ENCODE measurements around the gene TRIM28. TPM values are rescaled to one million over a fixed set of nuclear protein-coding genes. Genes with fewer than 3 reads are reported as not detected.

TRIM28 gene
- total RNA-seq, 4 donors from 2014 or later = 195 to 237 (median 218) TPM

GRCh38 chr19:58569943-58570670 lies 26.2 kb downstream of the TRIM28 start:
- TF ChIP-seq CTCF (IDR thresholded peaks at IDR 0.05) (no peak), POLR2A (IDR thresholded peaks at IDR 0.05) (no peak)
- peaks cover 15 to 17% of the 10 kb centered on the region in 2 donors for H3K4me1 ChIP-seq
- peak in 1 of 2 donors; percentile 1 for DNase-seq
- H3K4me3 ChIP-seq (replicated peaks in 1 of 3) = no peak overlapping the region
- intact Hi-C loops (cut with DNase I) = no loop called here
- no peaks in the 10 kb centered on the region for H3K27me3 ChIP-seq
- no peak overlapping the region for H3K27ac ChIP-seq
- WGBS, 2 donors = 95 to 96% methylated on average over 6 to 7 of the region's 8 CpGs
- no peaks in the 10 kb centered on the region for H3K9me3 ChIP-seq
- H3K36me3 ChIP-seq = peaks cover 13 to 17% of the 10 kb centered on the region in 2 donors

GRCh38 chr19:58570770-58571574 lies 27.1 kb downstream of the TRIM28 start:
- WGBS, 2 donors = 89 to 93% methylated on average over 3 to 16 of the region's 25 CpGs
- intact Hi-C loops (cut with DNase I) = no loop called here
- Histone ChIP-seq H3K9me3 (no peaks in the 10 kb centered on the region), H3K27ac (no peak overlapping the region), H3K27me3 (no peaks in the 10 kb centered on the region), H3K4me3 (replicated peaks in 1 of 3) (no peak overlapping the region), H3K4me1 (peaks cover 17% of the 10 kb centered on the region in 2 donors), H3K36me3 (peaks cover 13 to 17% of the 10 kb centered on the region in 2 donors)
- no peak for TF ChIP-seq CTCF (IDR thresholded peaks at IDR 0.05)
- TF ChIP-seq POLR2A (IDR thresholded peaks at IDR 0.05) = no peak
- DNase-seq = peak in 1 of 2 donors; percentile 3

GRCh38 chr19:58571575-58571947 lies 27.7 kb downstream of the TRIM28 start:
- peak in 1 of 2 donors; percentile 2 for DNase-seq
- Histone ChIP-seq H3K27ac (no peak overlapping the region), H3K36me3 (peaks cover 13 to 17% of the 10 kb centered on the region in 2 donors), H3K4me3 (replicated peaks in 1 of 3) (no peak overlapping the region), H3K9me3 (no peaks in the 10 kb centered on the region), H3K27me3 (no peaks in the 10 kb centered on the region), H3K4me1 (peaks cover 17 to 19% of the 10 kb centered on the region in 2 donors)
- WGBS, 2 donors = 94 to 96% methylated on average over 8 of the region's 8 CpGs
- TF ChIP-seq POLR2A (IDR thresholded peaks at IDR 0.05) (no peak), CTCF (IDR thresholded peaks at IDR 0.05) (no peak)
- intact Hi-C loops (cut with DNase I) = no loop called here

GRCh38 chr19:58572026-58572817 lies 28.4 kb downstream of the TRIM28 start:
- H3K4me3 ChIP-seq (replicated peaks in 1 of 3) = peak overlapping the region in 1 of 3 donors; percentile 72
- H3K36me3 ChIP-seq = peaks cover 13 to 17% of the 10 kb centered on the region in 2 donors
- WGBS, 2 donors = 50 to 66% methylated on average over 17 to 21 of the region's 24 CpGs
- H3K27ac ChIP-seq = peak overlapping the region; percentile 88 to 98 (median 93)
- intact Hi-C loops (cut with DNase I) = no loop called here
- H3K27me3 ChIP-seq = no peaks in the 10 kb centered on the region
- H3K4me1 ChIP-seq = peaks cover 17 to 19% of the 10 kb centered on the region in 2 donors
- H3K9me3 ChIP-seq = no peaks in the 10 kb centered on the region
- DNase-seq = no peak
- no peak for TF ChIP-seq POLR2A (IDR thresholded peaks at IDR 0.05)
- no peak for TF ChIP-seq CTCF (IDR thresholded peaks at IDR 0.05)

Data from thyroid gland (tissue), 4 donors.